SK-N-SH (cell line): ENCODE data around the gene PI4K2A. TPM values are rescaled to one million over a fixed set of nuclear protein-coding genes. Genes with fewer than 3 reads are reported as not detected.
"Not testable (repeated sequence)": the region's sequence is repeated elsewhere in the genome, so short reads cannot be mapped to it uniquely, and the experiment has no call there.

Source experiments
- CTCF ChIA-PET: fragments of 300-600, 350-600 bp; formaldehyde crosslinking; extraction: SDS; loops from one replicate; lab custom pipeline; 2021; lab: Yijun Ruan, JAX
- POLR2A ChIA-PET: fragments of 350-600 bp; sonication (Branson Sonifier 250); formaldehyde crosslinking; extraction: SDS; loops from one replicate; lab custom pipeline; 2020; ENCODE audit warnings: antibody characterized with exemption, inconsistent platforms; lab: Yijun Ruan, JAX
- DNase-seq: peaks from one replicate; pipeline ENCODE4 v3.0.0; 2012
- H2AFZ ChIP-seq: fragments of 200-600 bp; sonication (generic); 2 replicates; pipeline ENCODE4 v1.8.1; 2016; ENCODE audit warnings: antibody characterized with exemption, mild to moderate bottlenecking, low read depth
- H3F3A ChIP-seq: fragments of 200-600 bp; sonication (generic); replicated peaks from 2 replicates; pipeline ENCODE3; 2016; ENCODE audit warnings: antibody characterized with exemption, mild to moderate bottlenecking; ENCODE audit not compliant: insufficient read depth
- H3K27ac ChIP-seq, 2 experiments: fragments of 200-500 bp in 1 of 2; fragments of 200-600 bp in 1 of 2; sonication (Bioruptor generic) in 1 of 2; sonication (generic), shearing (Covaris generic) in 1 of 2; 2 replicates each; pipeline versions ENCODE4 v1.5.1 to v1.6.1; 2014 to 2016; ENCODE audit warnings: low read depth in 2 of 2, inconsistent platforms in 1 of 2, low read length in 1 of 2, mild to moderate bottlenecking in 1 of 2, mixed read lengths in 1 of 2
- H3K27me3 ChIP-seq: fragments of 200-600 bp; sonication (generic), shearing (Covaris generic); 2 replicates; pipeline ENCODE4 v1.6.1; 2016; ENCODE audit warnings: mixed run types; ENCODE audit not compliant: insufficient read depth
- H3K36me3 ChIP-seq, 2 experiments: fragments of 200-500 bp in 1 of 2; fragments of 200-600 bp in 1 of 2; sonication (Bioruptor generic) in 1 of 2; sonication (generic) in 1 of 2; replicated peaks in 1 of 2; 2 replicates each; pipeline versions ENCODE3 to v1.5.1; 2014 to 2016; ENCODE audit warnings: low read length in 1 of 2, mild to moderate bottlenecking in 1 of 2; ENCODE audit not compliant: insufficient read depth in 2 of 2, control insufficient read depth in 1 of 2
- H3K4me1 ChIP-seq, 2 experiments: fragments of 200-500 bp in 1 of 2; fragments of 200-600 bp in 1 of 2; sonication (Bioruptor generic) in 1 of 2; sonication (generic), shearing (Covaris generic) in 1 of 2; 2 replicates each; pipeline versions ENCODE4 v1.5.1 to v1.6.1; 2014 to 2016; ENCODE audit warnings: low read depth in 1 of 2, low read length in 1 of 2, mixed run types in 1 of 2; ENCODE audit not compliant: insufficient read depth in 2 of 2, control insufficient read depth in 1 of 2
- H3K4me2 ChIP-seq: fragments of 200-600 bp; sonication (generic), shearing (Covaris generic); 2 replicates; pipeline ENCODE4 v1.6.1; 2017; ENCODE audit warnings: mixed run types
- H3K4me3 ChIP-seq, 2 experiments: fragments of 200-500 bp in 1 of 2; fragments of 200-600 bp in 1 of 2; sonication (Bioruptor generic) in 1 of 2; sonication (generic), shearing (Covaris generic) in 1 of 2; 2 replicates each; pipeline versions ENCODE4 v1.5.1 to v1.8.1; 2014 to 2016; ENCODE audit warnings: low read depth in 2 of 2, inconsistent platforms in 1 of 2, low read length in 1 of 2, mild to moderate bottlenecking in 1 of 2, mixed read lengths in 1 of 2, moderate library complexity in 1 of 2
- H3K79me2 ChIP-seq: fragments of 200-600 bp; sonication (generic); 2 replicates; pipeline ENCODE4 v1.8.1; 2017; ENCODE audit warnings: mild to moderate bottlenecking; ENCODE audit not compliant: insufficient read depth
- H3K9ac ChIP-seq: fragments of 200-600 bp; sonication (generic); 2 replicates; pipeline ENCODE4 v1.6.1; 2017; ENCODE audit warnings: mixed run types
- H3K9me2 ChIP-seq: fragments of 200-600 bp; sonication (generic); 2 replicates; pipeline ENCODE4 v1.6.1; 2017; ENCODE audit warnings: mixed run types
- H3K9me3 ChIP-seq: fragments of 200-600 bp; sonication (generic); 2 replicates; pipeline ENCODE4 v1.6.1; 2017; ENCODE audit warnings: mixed run types, mild to moderate bottlenecking, moderate library complexity
- H4K20me1 ChIP-seq: fragments of 200-600 bp; sonication (generic); 2 replicates; pipeline ENCODE4 v1.6.1; 2017; ENCODE audit warnings: mild to moderate bottlenecking, mixed run types; ENCODE audit not compliant: insufficient read depth
- CTCF ChIP-seq: fragments of 200-600 bp; sonication (generic); IDR thresholded peaks from 2 replicates; pipeline ENCODE4 v1.6.1; 2017; ENCODE audit warnings: antibody characterized with exemption, mild to moderate bottlenecking, moderate library complexity
- ELF1 ChIP-seq: IDR thresholded peaks from 2 replicates; pipeline ENCODE4 v1.4.0; 2012
- EP300 ChIP-seq, 2 experiments: IDR thresholded peaks; 2 replicates each; pipeline versions ENCODE4 v1.4.0 to v1.6.1; 2012; ENCODE audit warnings: borderline replicate concordance in 1 of 2, low read depth in 1 of 2, low read length in 1 of 2
- EZH2phosphoT487 ChIP-seq: fragments of 200-600 bp; sonication (generic); IDR thresholded peaks from 2 replicates; pipeline ENCODE4 v1.6.1; 2017; ENCODE audit warnings: low read depth, mixed run types, mild to moderate bottlenecking, antibody characterized with exemption, moderate library complexity, borderline replicate concordance
- GATA2 ChIP-seq: sonication (generic); formaldehyde crosslinking; IDR thresholded peaks from 2 replicates; pipeline ENCODE4 v1.5.0; 2020; ENCODE audit warnings: mild to moderate bottlenecking, missing genetic modification reagents
- IRF3 ChIP-seq: fragments of 150-350 bp; IDR thresholded peaks from 2 replicates; pipeline ENCODE4 v1.6.1; 2016; ENCODE audit warnings: mild to moderate bottlenecking, low read depth, low read length
- JUND ChIP-seq: IDR thresholded peaks from 2 replicates; pipeline ENCODE4 v1.4.0; 2012
- MEF2A ChIP-seq: IDR thresholded peaks from 2 replicates; pipeline ENCODE4 v1.4.0; 2012; ENCODE audit warnings: low read depth, borderline replicate concordance
- MXI1 ChIP-seq: IDR thresholded peaks from 2 replicates; pipeline ENCODE4 v1.6.1; 2012; ENCODE audit warnings: mild to moderate bottlenecking, low read depth, low read length, improper control_type of control experiment
- NFIC ChIP-seq: IDR thresholded peaks from 2 replicates; pipeline ENCODE4 v1.4.0; 2012; ENCODE audit warnings: borderline replicate concordance
- NRF1 ChIP-seq: IDR thresholded peaks from 2 replicates; pipeline ENCODE4 v1.6.1; 2012; ENCODE audit warnings: low read depth, mild to moderate bottlenecking, low read length
- PBX3 ChIP-seq: IDR thresholded peaks from 2 replicates; pipeline ENCODE4; 2012
- RCOR1 ChIP-seq: fragments of 150-350 bp; IDR thresholded peaks from 2 replicates; pipeline ENCODE4 v1.6.1; 2017; ENCODE audit warnings: antibody characterized with exemption, low read length
- RXRA ChIP-seq: IDR thresholded peaks from 2 replicates; pipeline ENCODE4 v1.4.0; 2012; ENCODE audit warnings: low read depth, mild to moderate bottlenecking, borderline replicate concordance
- TAF1 ChIP-seq: IDR thresholded peaks from 2 replicates; pipeline ENCODE4 v1.6.1; 2012; ENCODE audit warnings: low read depth, mild to moderate bottlenecking, low read length, moderate library complexity, borderline replicate concordance
- TCF12 ChIP-seq: IDR thresholded peaks from 2 replicates; pipeline ENCODE4 v1.4.0; 2012
- USF1 ChIP-seq: IDR thresholded peaks from 2 replicates; pipeline ENCODE4 v1.4.0; 2012; ENCODE audit warnings: low read depth, borderline replicate concordance
- USF2 ChIP-seq: fragments of 150-350 bp; IDR thresholded peaks from 2 replicates; pipeline ENCODE4 v1.6.1; 2017; ENCODE audit warnings: antibody characterized with exemption, low read length, low read depth, borderline replicate concordance
- WGBS: methylation state at CpG from one replicate; pipeline ENCODE4 v1.1.6; 2017; ENCODE audit warnings: low lambda C conversion rate; 5-methylcytosine and 5-hydroxymethylcytosine counted together
- polyA plus RNA-seq, 3 experiments: library from polyadenylated mRNA; depleted of rRNA; stranded (reverse); fragments of >200 nt; gene quantifications; 2 replicates each; pipeline ENCODE4 v1.2.3, GENCODE V29; 2012

PI4K2A gene
- polyA plus RNA-seq, 1 of the 3 experiments (the other 2 are of a cell fraction) = 23.8 TPM

GRCh38 chr10:97690133-97690532 lies 49.7 kb downstream of the PI4K2A start:
- ChIA-PET CTCF (interaction anchor here (3.4 to 5.8 kb wide), 3 partner anchors 12 to 19 kb away, joined by 20 to 60 read pairs (median 45); no protein-coding TSS in a partner anchor), POLR2A (no interaction called here)
- H3F3A ChIP-seq = peaks cover 15% of the 10 kb centered on the region
- H3K9me2 ChIP-seq = no peaks in the 10 kb centered on the region
- no peak overlapping the region for H3K4me3 ChIP-seq
- H3K4me2 ChIP-seq = no peak overlapping the region
- no peak for TF ChIP-seq MEF2A
- no peak for TF ChIP-seq GATA2 (CRISPR knock-in tag)
- TF ChIP-seq RXRA = no peak
- no peak for TF ChIP-seq NFIC
- TF ChIP-seq IRF3 = no peak
- TF ChIP-seq JUND = no peak
- TF ChIP-seq CTCF = no peak
- TF ChIP-seq USF1 = no peak
- TF ChIP-seq NRF1 = no peak
- TF ChIP-seq EZH2phosphoT487 = no peak
- no peak for TF ChIP-seq USF2
- no peak for TF ChIP-seq RCOR1
- TF ChIP-seq TAF1 = no peak
- no peak for TF ChIP-seq TCF12
- TF ChIP-seq ELF1 = no peak
- TF ChIP-seq PBX3 = no peak
- no peak for TF ChIP-seq EP300 (IDR thresholded peaks at IDR 0.05; ENCODE audit: borderline replicate concordance in 1 of 2, low read depth in 1 of 2, low read length in 1 of 2)
- no peak for TF ChIP-seq MXI1
- H3K79me2 ChIP-seq = peaks cover 12% of the 10 kb centered on the region; the same call in 1 of the 2 replicates
- peak overlapping the region in 1 of 2 experiments; percentile 61; a peak in 1 of 4 replicates for H3K27ac ChIP-seq
- H3K9me3 ChIP-seq = no peaks in the 10 kb centered on the region
- H3K27me3 ChIP-seq = no peaks in the 10 kb centered on the region
- 85% methylated on average over 3 of the region's 3 CpGs for WGBS
- no peak overlapping the region for H3K9ac ChIP-seq
- peaks cover 16 to 23% of the 10 kb centered on the region in 2 experiments; a peak in 3 of 4 replicates for H3K4me1 ChIP-seq
- H2AFZ ChIP-seq = peak overlapping the region; percentile 32; the same call in 1 of the 2 replicates
- H4K20me1 ChIP-seq = no peaks in the 10 kb centered on the region
- no peaks in the 10 kb centered on the region for H3K36me3 ChIP-seq
- no peak for DNase-seq

- 81% methylated on average over 11 of the region's 11 CpGs for WGBS
- POLR2A ChIA-PET = interaction anchor here (1.0 kb wide), 1 partner anchor 11 kb away, joined by 4 read pairs; the partner anchor contains the start of gene AVPI1
- H3K9me3 ChIP-seq, H3K9me2 ChIP-seq, H3K79me2 ChIP-seq, H3K27me3 ChIP-seq, H3K4me1 ChIP-seq, H3K4me2 ChIP-seq, H2AFZ ChIP-seq, H3K9ac ChIP-seq, H3K27ac ChIP-seq, H3K4me3 ChIP-seq, H3F3A ChIP-seq, DNase-seq, H4K20me1 ChIP-seq, H3K36me3 ChIP-seq: not testable (repeated sequence)
- CTCF ChIA-PET = interaction anchor here (1.0 to 3.7 kb wide), 6 partner anchors 10 to 34 kb away, joined by 3 to 22 read pairs (median 7); partner anchors contain the start of gene MARVELD1
Observed at GRCh38 chr10:97698072-97698655, 57.7 kb downstream of the PI4K2A start.
